BJ (cell line): ENCODE results near the gene CORO1A. TPM values are rescaled to one million over a fixed set of nuclear protein-coding genes. Genes with fewer than 3 reads are reported as not detected.

Experiments
- CTCF ChIA-PET: fragments of 350-600 bp; formaldehyde crosslinking; extraction: SDS; loops from one replicate; lab custom pipeline; 2021; ENCODE audit warnings: antibody characterized with exemption, inconsistent platforms; lab: Yijun Ruan, JAX
- POLR2A ChIA-PET: fragments of 300-600 bp; sonication (Branson Sonifier 250); formaldehyde crosslinking; extraction: SDS; loops from one replicate; lab custom pipeline; 2021; ENCODE audit warnings: antibody characterized with exemption; lab: Charles Lee
- DNase-seq: peaks from one replicate; pipeline ENCODE4 v3.0.0-alpha.2; 2011; ENCODE audit warnings: low read depth
- H3K27me3 ChIP-seq: 2 replicates; pipeline ENCODE4 v1.6.0; 2011; ENCODE audit warnings: low read length; ENCODE audit not compliant: control insufficient read depth, insufficient read depth
- H3K36me3 ChIP-seq: 2 replicates; pipeline ENCODE4 v1.5.1; 2011; ENCODE audit warnings: low read length; ENCODE audit not compliant: control insufficient read depth, insufficient read depth
- H3K4me3 ChIP-seq: 2 replicates; pipeline ENCODE4 v1.5.1; 2011; ENCODE audit warnings: low read depth, mild to moderate bottlenecking, control low read depth, low read length
- polyA plus RNA-seq: library from polyadenylated mRNA; depleted of rRNA; stranded (reverse); fragments of >200 nt; gene quantifications from 2 replicates; pipeline ENCODE4 v1.2.3, GENCODE V29; 2011
- TF ChIP-seq, protein P1 (sequence below): IDR thresholded peaks from 2 replicates; pipeline ENCODE4 v1.5.1; 2011; ENCODE audit warnings: low read depth, mild to moderate bottlenecking, control low read depth, inconsistent platforms, low read length, moderate library complexity; ENCODE audit not compliant: insufficient read depth

CORO1A gene
- polyA plus RNA-seq, 1 experiment: 2.6 TPM

DNA sequence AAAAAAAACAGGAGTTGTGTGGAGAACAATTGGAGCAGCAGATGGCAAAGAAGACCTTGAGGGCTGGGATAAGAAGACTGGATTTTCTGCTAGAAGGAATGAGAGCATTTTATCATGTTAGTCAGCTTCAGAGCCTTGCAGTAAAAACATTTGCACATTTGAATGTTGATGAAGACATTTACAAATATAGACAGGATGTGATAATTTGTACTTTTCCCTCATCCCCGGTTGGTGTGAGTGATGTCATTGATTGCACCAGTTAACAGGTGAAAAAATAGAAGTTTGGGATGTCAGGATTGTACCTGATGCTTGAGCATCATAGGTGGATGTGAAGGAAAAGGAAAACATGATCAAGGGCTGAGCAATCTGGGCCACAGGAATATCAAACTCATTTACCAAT, 37.7 kb upstream of the CORO1A start:
- TF ChIP-seq, protein P1, sequence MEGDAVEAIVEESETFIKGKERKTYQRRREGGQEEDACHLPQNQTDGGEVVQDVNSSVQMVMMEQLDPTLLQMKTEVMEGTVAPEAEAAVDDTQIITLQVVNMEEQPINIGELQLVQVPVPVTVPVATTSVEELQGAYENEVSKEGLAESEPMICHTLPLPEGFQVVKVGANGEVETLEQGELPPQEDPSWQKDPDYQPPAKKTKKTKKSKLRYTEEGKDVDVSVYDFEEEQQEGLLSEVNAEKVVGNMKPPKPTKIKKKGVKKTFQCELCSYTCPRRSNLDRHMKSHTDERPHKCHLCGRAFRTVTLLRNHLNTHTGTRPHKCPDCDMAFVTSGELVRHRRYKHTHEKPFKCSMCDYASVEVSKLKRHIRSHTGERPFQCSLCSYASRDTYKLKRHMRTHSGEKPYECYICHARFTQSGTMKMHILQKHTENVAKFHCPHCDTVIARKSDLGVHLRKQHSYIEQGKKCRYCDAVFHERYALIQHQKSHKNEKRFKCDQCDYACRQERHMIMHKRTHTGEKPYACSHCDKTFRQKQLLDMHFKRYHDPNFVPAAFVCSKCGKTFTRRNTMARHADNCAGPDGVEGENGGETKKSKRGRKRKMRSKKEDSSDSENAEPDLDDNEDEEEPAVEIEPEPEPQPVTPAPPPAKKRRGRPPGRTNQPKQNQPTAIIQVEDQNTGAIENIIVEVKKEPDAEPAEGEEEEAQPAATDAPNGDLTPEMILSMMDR: no peak
- no peaks in the 10 kb centered on the region for H3K27me3 ChIP-seq
- POLR2A ChIA-PET: no interaction called here
- CTCF ChIA-PET: no interaction called here
- H3K36me3 ChIP-seq: no peaks in the 10 kb centered on the region
- no peak overlapping the region for H3K4me3 ChIP-seq
- DNase-seq: no peak

DNA sequence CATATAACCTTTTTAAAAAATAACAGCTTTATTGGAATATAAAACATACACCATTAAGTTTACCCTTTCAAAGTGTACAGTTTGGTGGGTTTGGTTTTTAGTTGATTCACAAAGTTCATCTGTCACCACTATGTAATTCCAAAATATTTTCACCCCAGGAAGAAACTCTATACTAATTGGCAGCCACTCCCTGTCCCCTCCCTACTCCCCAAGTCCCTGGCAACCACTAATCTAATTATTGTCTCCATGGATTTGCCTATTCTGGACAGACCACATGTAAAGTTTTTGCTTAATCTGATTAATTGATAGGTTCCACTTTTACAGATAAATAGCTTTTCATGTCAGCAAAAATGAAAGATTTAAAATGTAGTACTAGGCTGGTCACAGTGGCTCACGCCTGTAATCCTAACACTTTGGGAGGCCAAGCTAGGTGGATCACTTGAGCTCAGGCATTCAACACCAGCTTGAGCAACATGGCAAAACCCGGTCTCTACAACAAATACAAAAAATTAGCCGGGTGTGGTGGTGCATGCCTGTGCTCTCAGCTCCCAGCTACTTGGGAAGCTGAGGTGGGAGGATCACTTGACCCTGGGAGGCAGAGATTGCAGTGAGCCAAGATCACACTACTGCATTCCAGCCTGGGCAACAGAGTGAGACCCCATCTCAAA, 35.4 kb upstream of the CORO1A start:
- TF ChIP-seq, protein P1: no peak
- no peak for DNase-seq
- Histone ChIP-seq H3K27me3 (no peaks in the 10 kb centered on the region), H3K36me3 (no peaks in the 10 kb centered on the region), H3K4me3 (no peak overlapping the region)
- ChIA-PET CTCF (interaction anchor here (0.6 kb wide), 1 partner anchor 38 kb away, joined by 3 read pairs; no protein-coding TSS in a partner anchor), POLR2A (no interaction called here)

DNA sequence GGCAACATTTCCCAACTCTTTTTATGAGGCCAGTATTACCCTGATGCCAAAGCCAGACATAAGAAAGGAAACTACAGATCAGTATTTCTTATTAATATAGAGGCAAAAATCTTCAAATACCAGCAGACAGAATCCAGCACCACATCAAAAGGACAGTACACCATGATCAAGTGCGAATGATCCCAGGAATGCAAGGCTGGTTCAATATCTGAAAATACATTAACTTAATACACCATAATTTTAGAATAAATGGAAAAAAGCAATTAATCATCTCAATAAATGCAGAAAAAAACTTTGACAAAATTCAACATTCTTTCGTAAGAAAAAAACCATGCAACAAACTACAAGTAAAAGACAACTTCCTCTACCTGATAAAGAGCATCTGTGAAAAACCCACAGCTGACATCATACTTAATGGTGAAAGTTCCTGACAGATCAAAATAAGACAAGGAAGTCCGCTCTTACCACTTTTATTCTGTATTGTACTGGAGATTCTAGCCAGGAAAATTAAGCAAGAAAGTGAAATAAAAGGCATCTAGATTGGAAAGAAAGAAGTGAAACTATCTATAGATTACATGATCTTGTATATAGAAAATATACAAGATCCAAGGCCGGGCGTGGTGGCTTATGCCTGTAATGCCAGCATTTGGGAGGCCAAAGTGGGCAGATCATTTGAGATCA, 34.0 kb upstream of the CORO1A start:
- POLR2A ChIA-PET: no interaction called here
- CTCF ChIA-PET: no interaction called here

DNA sequence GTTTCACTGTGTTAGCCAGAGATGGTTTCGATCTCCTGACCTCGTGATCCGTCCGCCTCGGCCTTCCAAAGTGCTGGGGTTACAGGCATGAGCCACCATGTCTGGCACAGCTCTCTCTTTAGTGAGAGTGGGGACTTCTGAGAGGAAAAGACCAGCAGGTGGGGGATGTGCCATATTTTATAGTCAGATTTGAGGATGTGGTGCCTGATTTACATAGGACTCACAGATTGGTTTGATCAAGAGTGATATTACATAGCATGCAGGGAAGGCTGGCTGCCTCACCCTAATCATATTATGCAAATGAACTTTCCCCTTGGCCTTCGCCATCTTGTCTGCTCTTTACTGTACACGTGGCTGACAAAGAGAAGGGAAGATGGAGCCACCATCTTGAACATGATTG, 32.3 kb upstream of the CORO1A start:
- no peaks in the 10 kb centered on the region for H3K36me3 ChIP-seq
- no peak for DNase-seq
- ChIA-PET CTCF (no interaction called here), POLR2A (no interaction called here)
- H3K27me3 ChIP-seq: no peaks in the 10 kb centered on the region
- H3K4me3 ChIP-seq: no peak overlapping the region
- TF ChIP-seq, protein P1: no peak

More for the DNA sequence above, 34.0 kb upstream of the CORO1A start:
- H3K36me3 ChIP-seq: no peaks in the 10 kb centered on the region
- TF ChIP-seq, protein P1: no peak
- H3K4me3 ChIP-seq: no peak overlapping the region
- DNase-seq: no peak
- no peaks in the 10 kb centered on the region for H3K27me3 ChIP-seq

GRCh38 chr16:30152517-30152916, 30.9 kb upstream of the CORO1A start:
- Histone ChIP-seq H3K27me3 (no peaks in the 10 kb centered on the region), H3K4me3 (no peak overlapping the region), H3K36me3 (no peaks in the 10 kb centered on the region)
- TF ChIP-seq, protein P1: no peak
- CTCF ChIA-PET: no interaction called here
- POLR2A ChIA-PET: no interaction called here
- DNase-seq: no peak
